Stomach (tissue), 4 donors: Measurements from ENCODE around the gene RPGR.

Source experiments
- EP300 ChIP-seq: sonication (generic); formaldehyde crosslinking; IDR thresholded peaks from one replicate; pipeline ENCODE4 v1.6.1; 2017; ENCODE audit warnings: antibody characterized with exemption
- POLR2AphosphoS5 ChIP-seq, 3 donors: sonication (generic); formaldehyde crosslinking; IDR thresholded peaks; one replicate each; pipeline ENCODE4 v1.6.1; 2016; ENCODE audit warnings: antibody characterized with exemption in 3 of 3
- TF ChIP-seq, protein P1 (sequence below), 7 experiments: fragments of 450-650 bp in 4 of 7; fragments of 200-600 bp in 3 of 7; sonication (generic) in 3 of 7; IDR thresholded peaks; one replicate each; pipeline ENCODE4 v1.5.1; 2016 to 2019; ENCODE audit warnings: antibody characterized with exemption in 7 of 7, control low read depth in 2 of 7, mild to moderate bottlenecking in 1 of 7

GRCh38 chrX:38221391-38221929, 105.8 kb downstream of the RPGR start:
- TF ChIP-seq, protein P1, sequence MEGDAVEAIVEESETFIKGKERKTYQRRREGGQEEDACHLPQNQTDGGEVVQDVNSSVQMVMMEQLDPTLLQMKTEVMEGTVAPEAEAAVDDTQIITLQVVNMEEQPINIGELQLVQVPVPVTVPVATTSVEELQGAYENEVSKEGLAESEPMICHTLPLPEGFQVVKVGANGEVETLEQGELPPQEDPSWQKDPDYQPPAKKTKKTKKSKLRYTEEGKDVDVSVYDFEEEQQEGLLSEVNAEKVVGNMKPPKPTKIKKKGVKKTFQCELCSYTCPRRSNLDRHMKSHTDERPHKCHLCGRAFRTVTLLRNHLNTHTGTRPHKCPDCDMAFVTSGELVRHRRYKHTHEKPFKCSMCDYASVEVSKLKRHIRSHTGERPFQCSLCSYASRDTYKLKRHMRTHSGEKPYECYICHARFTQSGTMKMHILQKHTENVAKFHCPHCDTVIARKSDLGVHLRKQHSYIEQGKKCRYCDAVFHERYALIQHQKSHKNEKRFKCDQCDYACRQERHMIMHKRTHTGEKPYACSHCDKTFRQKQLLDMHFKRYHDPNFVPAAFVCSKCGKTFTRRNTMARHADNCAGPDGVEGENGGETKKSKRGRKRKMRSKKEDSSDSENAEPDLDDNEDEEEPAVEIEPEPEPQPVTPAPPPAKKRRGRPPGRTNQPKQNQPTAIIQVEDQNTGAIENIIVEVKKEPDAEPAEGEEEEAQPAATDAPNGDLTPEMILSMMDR (IDR thresholded peaks at IDR 0.05) = no peak
- TF ChIP-seq POLR2AphosphoS5 (IDR thresholded peaks at IDR 0.05) (no peak), EP300 (no peak)
